ENCODE measurements around the gene SOCS3.

The SOCS3 gene

DNA sequence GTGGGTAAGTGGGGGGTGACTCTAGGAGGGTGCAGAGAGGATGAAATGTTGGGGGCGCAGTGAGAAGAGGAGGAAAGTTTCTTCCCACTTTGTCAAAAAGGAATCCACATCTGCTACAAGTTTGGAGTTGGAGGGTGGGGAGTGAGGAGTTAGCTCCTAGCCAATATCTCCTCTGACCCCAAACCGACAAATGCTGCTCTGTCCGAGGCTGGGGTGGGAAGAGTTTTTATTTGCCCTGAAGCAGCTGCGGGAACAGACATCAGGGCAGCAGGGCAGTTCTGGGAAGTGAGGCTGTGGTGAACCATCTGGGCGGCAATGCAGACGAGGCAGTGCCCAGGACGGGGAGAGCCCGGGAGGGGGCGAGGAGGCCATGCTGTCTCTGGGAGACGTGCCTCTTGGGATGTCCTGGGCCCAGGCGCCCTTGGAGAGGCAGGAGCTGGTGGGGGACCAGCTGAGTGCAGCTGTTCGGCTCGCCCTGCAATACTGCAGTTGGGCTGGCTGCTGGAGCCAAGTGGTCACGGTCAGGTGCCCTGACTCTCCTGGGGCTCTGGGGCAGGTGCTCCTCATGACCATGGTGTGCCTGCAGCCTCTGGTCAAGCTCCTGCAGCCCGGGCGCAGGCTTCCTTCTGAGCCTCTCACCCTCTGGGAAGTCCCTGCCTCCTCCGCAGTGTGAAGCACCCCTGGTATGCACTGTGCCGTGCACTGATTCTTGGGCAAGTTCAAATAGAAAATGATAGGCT lies 6.4 kb upstream of the SOCS3 start:
- no peak for DNase-seq

DNA sequence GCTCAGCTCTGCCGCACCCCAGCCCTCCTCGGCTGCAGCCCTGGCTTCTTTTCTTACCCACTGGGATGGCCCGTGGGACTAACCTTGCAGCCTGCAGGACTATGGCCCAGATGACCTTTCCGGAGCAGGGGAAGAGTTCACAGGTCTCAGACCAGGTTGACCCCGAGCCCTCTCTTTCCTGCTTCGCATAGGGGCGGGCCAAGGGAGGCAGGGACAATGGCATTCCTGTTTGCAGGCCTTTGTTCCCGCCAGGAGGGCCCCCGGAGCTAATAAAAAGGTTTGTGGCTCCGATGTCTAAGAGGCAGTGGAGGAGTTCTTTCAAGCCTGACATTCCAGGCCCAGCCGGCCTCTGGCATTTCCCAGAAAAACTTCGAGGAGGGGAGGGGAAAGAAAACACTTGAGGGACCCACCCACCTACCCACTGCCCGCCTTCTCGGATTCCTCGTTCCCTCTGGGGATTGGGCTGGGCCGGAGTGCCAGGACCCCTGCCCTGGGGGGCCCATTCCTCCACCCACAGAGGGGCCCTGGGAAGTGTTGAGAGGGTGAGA lies 5.8 kb upstream of the SOCS3 start:
- no peak for DNase-seq

GRCh38 chr17:78364436-78365281 lies 4.8 kb upstream of the SOCS3 start:
- no peak for DNase-seq

DNA sequence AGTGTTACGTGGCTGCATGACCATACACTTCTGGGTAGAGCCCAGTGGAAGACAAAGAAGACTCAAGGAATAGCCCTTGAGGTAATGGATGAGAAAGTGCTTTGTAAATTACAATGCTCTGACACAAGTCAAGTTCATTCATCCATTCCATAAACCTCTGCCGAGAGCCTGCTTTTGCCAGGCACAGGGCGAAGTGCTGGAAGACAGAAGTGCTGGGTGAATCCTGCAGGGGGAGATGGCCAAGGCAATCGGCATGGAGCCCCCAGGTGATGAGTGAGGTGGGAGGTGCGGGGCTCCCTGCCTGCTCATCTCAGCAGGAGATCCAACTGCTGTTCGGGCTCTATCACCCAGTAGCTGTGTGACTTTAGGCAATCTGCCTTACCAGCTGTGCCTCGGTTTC lies 2.8 kb upstream of the SOCS3 start:
- DNase-seq: no peak

DNA sequence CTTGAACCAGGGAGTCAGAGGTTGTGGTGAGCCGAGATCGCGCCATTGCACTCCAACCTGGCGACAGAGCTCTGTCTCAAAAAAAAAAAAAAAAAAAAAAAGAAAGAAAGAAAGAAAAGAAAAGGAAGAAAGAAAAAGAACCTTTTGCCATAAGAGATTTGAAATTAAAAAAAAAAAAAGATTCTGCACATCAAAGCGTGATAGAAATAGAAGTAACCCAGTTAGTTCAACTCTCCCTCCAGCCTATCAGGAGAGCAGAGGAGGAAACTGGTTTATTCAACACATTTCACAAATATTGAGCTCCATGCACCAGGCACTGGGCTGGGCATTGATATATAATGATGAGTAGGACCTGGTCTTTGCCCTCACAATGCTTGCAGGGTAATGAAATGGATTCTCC lies 2.4 kb upstream of the SOCS3 start:
- DNase-seq: no peak

DNA sequence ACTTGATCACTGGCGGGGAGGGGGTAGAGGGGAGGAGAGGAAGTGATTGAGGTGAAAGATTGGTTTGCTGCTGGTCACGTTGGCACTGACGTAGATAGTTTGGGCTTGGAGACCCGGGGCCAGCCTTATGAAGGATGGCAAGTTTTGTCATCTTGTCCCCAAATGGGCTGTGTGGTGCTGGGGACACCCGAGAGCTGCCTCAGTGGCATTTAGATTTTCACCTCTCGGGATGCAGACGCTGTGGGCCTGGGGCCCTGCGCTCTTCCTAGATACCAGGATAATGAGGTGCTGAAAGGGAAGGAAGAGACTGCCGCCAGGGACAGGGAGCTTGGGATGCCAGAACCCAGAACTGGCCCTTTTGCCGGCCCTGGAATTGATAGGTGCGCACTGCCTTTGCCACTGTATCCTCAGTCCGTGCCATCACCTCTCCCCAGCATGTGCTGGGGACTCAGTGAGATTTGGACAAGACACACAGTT lies 1.4 kb upstream of the SOCS3 start:
- no peak for DNase-seq

DNA sequence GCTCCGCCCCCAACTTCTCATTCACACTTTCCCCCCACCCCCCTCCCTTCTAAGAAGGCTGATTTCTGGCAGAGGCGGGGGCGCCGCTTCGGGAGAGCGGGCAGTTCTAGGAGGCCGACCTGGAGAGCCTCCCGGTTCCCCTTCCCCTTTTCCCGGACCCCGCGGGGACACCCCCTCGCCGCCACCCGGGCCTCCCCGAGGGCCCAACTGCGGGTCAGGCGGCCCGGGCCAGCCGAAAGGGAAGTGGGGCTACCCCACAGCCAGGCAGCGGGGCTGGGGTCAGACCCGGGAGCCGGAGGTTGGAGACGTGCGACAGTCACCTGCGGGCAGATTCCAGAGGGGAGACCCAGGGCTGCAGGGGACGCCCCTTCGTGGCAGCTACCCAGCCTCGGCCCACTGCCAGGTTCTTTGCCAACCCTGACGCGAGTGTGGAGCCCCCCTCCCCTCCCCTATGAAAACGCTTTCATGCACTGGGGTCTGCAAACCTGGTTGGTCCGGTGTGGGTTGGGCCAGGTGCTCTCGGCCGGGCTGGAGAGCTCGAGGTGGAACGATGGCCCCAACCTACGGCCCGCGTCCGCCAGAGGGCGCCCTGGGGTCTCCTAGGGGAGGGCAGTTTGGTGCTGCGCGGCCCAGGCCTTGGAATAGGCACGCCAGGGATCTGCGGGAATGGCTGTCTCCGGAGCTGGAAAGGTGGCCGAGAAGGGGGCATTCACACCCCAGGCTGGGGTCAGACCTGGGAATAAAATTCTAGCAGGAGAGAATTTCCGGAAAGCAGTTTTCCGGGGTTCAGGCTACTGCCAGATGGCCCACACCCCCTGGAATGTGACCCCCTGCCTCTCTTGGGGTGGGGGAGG lies 721 bp upstream of the SOCS3 start:
- DNase-seq: peak; percentile 96

- peak; percentile 71 for DNase-seq
These were observed 418 bp downstream of the SOCS3 start for GRCh38 chr17:78359321-78359996.

DNA sequence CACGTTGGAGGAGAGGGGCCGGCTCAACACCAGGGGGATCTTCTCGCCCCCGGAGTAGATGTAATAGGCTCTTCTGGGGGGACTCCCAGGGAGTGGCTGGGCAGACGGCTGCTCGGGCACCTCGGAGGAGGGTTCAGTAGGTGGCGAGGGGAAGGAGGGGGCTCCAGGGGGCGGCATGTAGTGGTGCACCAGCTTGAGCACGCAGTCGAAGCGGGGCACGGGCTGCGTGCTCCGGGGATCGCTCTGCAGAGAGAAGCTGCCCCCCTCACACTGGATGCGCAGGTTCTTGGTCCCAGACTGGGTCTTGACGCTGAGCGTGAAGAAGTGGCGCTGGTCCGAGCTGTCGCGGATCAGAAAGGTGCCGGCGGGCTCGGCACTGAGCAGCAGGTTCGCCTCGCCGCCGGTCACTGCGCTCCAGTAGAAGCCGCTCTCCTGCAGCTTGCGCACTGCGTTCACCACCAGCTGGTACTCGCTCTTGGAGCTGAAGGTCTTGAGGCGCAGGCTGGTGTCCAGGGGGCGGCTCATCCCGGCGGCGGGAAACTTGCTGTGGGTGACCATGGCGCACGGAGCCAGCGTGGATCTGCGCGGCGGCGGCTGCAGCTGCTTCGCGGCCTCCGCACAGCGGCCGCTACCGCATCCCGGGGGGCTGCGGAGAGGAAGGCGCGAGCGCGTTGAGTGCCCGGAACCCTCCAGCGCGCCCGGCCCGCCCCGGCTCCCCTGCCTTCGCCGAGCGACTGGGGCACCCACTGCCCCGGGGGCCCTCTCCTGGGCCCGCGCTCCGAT lies 1.1 kb downstream of the SOCS3 start:
- DNase-seq: peak; percentile 52

DNA sequence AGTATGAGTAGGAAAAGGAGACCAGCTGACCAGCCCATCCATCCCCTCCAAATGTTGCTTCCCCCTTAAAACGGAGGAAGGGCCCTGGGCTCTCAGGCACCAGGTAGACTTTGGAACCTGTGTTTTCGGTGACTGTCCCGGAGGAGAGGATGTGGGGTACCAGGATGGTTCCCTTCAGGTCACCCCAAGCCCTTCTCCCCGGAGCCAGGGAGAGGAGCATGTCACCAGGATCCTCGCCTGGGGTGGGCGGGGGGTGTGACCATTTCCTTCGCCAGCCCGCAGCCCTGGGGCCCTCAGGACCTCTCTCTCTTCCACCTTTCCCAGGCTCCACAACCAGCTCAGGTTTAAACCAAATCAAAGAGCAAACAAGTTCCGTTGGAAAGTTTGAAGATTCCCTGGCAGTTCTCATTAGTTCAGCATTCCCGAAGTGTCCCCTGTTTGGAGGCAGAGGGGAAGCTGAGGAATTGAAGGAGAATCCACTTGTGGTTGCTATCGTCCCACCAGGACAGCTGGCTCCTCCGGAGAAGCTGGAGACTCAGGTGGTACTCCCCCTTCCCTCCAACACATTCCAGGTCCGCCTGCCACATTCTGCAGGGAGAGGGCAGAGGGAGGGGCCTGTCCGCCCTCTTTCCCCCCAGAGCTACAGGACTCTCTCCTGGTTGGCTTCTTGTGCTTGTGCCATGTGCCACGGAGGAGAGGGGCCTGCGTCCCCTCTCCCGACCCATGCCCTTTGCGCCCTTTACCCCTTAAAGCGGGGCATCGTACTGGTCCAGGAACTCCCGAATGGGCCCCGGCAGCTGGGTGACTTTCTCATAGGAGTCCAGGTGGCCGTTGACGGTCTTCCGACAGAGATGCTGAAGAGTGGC lies 2.0 kb downstream of the SOCS3 start:
- DNase-seq: no peak

DNA sequence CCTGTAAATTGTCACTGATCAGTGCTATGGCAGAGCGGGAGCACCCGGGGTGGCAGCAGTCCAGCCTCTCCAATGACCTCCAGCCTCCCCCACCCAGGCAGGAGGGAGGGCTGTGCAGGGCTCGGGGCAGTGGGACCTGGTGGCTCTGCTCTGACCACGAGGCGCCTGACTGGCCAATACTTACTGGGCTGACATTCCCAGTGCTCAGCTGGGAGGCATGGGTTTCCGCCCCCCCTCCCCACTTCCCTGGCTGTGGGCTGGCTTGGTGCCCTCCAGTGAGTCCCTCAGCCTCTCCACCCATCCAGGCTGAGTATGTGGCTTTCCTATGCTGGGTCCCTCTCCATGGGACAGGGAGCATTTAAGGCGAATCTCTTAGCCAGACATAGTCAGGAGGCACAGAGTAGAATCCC lies 2.7 kb downstream of the SOCS3 start:
- DNase-seq: no peak

- DNase-seq: peak; percentile 63
These were observed 3.7 kb downstream of the SOCS3 start for GRCh38 chr17:78356101-78356713.

DNA sequence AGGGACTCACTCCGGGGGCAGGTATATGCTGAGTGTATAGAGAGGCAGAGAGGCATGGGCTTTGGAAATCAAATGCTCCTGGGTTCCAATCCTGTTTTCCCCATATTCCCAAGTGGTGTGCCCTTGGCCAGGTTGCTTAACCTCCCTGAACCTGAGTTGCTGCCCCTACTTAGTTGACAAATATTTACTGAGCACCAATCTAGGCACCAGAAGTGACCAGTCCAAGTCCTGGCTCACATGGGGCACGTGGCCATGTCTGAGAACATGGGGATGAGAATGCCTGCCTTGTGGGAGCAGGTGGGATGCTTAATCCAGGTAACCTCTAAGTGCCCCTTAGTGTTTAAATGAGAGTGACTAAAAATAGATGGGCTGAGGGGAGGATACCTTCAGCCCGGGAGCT lies 4.2 kb downstream of the SOCS3 start:
- DNase-seq: no peak

DNA sequence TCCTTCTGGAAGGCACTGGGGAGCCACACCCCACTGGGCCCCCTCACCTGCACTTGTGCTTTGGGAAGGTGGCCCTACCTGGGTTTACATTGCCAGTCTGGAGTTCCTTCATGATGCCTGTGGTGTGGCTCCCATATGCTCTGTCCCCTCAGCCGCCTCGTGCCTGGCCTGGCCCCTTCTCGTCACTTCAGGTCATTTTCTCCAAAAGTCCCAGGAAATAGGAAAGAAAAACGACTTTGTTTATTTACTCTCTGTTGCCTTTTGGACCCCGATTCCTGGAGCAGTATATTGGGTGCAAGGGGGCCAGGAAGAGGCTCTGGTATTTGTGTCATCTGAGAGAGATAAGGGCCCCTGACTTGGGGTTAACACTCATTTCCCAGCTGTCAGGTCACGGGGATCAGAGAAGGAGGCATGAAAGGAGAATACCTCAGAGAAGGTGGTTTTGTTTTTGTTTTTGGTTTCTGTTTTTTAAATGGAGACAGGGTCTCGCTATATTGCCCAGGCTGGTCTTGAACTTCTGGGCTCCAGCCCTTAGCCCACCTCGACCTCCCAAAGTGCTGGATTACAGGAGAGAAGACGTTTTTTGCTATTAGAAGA lies 4.7 kb downstream of the SOCS3 start:
- DNase-seq: no peak

DNA sequence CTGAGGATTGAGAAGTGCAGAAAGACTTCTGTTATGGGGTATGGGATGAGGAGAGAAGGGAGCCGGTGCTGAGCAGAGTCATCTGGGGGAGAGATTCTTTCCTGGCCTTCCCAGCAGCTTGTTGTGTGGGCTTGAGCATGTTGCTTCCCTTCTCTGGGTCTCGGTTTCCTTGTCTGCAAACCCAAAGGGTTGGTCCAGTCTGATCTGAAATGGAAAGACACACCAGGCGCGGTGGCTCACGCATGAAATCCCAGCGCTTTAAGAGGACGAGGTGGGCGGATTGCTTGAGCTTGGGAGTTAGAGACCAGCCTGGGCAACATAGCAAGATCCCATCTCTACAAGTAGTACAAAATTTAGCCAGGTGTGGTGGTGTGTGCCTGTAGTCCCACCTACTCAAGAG lies 6.0 kb downstream of the SOCS3 start:
- DNase-seq: no peak

DNA sequence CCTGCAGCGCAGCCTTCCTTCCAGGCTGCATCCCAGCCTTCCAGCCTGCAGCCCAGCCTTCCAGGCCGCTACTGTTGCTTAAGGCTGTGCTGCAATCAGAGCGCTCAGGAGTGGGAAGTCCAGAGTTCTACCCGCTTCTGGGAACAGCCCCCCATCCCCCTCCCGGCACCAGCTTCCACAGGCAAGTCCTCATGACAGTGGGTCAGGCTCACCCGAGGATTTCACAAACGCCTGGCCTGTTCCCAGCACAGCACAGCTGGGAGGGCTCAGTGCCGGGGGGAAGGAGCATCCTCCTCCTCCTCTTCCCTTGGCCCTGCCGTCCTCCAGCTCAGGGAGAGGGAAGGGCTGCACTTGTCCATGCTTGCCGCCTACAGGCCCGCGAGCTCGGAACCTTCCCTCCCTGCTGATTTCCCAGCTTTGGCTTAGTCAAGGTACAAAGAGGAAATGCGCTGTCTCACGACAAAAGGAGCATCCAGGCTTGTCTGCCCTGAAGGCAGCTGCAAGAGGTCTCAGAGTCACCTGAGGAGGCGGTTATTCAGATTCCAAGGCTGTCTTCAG lies 8.3 kb downstream of the SOCS3 start:
- DNase-seq: no peak

- no peak for DNase-seq
These were observed 9.8 kb downstream of the SOCS3 start for GRCh38 chr17:78349891-78350642.

DNA sequence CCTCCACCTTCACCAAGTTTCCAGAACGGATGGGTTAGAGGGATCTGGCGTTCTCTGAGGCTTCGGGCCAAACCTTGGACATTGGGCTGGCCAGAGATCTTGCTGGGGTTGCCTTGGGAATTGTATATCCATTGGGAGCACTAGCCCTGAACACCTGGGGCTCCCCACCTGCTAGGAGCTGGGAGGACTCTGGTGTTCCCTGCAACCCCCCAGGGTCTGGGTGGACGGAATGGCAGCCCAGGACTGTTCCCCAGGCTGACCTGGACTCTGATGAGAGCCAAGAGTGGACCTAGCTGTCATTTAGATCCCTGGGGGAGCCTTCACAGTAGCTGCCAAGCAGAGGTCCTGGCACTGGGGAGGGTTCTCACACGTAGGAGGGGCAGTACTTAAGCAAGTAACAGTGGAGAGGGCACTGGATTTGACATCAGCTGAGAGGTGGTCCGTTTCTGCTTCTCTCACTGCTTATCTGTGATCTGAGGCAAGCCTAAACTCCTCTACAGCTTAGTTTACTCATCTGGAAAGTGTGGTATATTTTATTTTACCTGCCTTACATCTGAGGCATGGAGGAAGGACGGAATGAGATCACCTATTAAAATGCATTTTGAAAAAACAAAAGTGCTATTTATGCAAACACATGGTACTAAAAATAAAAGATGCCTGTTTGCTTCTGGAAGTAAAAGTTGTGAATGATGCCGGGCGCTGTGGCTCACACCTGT lies 11.7 kb downstream of the SOCS3 start:
- DNase-seq: no peak

Data from 8988T (cell line).